Body of pancreas (tissue), 4 donors: ENCODE data around the gene TMA7B.

Source experiments
- CTCF ChIP-seq, 7 experiments: fragments of 450-650 bp in 4 of 7; fragments of 200-600 bp in 3 of 7; sonication (generic) in 3 of 7; IDR thresholded peaks; one replicate each; pipeline ENCODE4 v1.5.1; 2016 to 2019; ENCODE audit warnings: antibody characterized with exemption in 7 of 7
- POLR2A ChIP-seq, 3 donors: fragments of 450-650 bp; IDR thresholded peaks; one replicate each; pipeline ENCODE4 v1.6.1; 2016; ENCODE audit warnings: antibody characterized with exemption in 3 of 3, mild to moderate bottlenecking in 2 of 3

- TF ChIP-seq CTCF (IDR thresholded peaks at IDR 0.05) = no peak
- TF ChIP-seq POLR2A (IDR thresholded peaks at IDR 0.05) = no peak
Measured at GRCh38 chr22:40001800-40002577, 41.8 kb downstream of the TMA7B start.
